NCI-H1105 (cell line): Measurements from ENCODE around the gene NR1H2.

Experiments
- DNase-seq: peaks from one replicate; lab custom pipeline; 2025; lab: John Stamatoyannopoulos, UW

NR1H2 gene

GRCh38 chr19:50401605-50402450, 25.6 kb downstream of the NR1H2 start:
- no peak for DNase-seq

GRCh38 chr19:50402544-50403301, 26.5 kb downstream of the NR1H2 start:
- no peak for DNase-seq

GRCh38 chr19:50406156-50406820, 30.0 kb downstream of the NR1H2 start:
- no peak for DNase-seq

- no peak for DNase-seq
These were observed 30.6 kb downstream of the NR1H2 start for GRCh38 chr19:50406829-50407228.

GRCh38 chr19:50409347-50409746, 33.1 kb downstream of the NR1H2 start:
- DNase-seq: no peak

GRCh38 chr19:50410109-50410508, 33.9 kb downstream of the NR1H2 start:
- no peak for DNase-seq

GRCh38 chr19:50412419-50412818, 36.2 kb downstream of the NR1H2 start:
- DNase-seq: no peak

GRCh38 chr19:50413096-50413495, 36.8 kb downstream of the NR1H2 start:
- DNase-seq: no peak

- no peak for DNase-seq
These were observed 37.3 kb downstream of the NR1H2 start for GRCh38 chr19:50413531-50413930.

- DNase-seq: no peak
These were observed 38.8 kb downstream of the NR1H2 start for GRCh38 chr19:50414864-50415660.

- no peak for DNase-seq
These were observed 39.4 kb downstream of the NR1H2 start for GRCh38 chr19:50415661-50416033.

GRCh38 chr19:50416034-50416977, 40.0 kb downstream of the NR1H2 start:
- DNase-seq: no peak

- DNase-seq: peak; percentile 44
These were observed 41.1 kb downstream of the NR1H2 start for GRCh38 chr19:50417111-50418081.

GRCh38 chr19:50418176-50419021, 42.1 kb downstream of the NR1H2 start, which contains the start of gene SPIB:
Gene SPIB, plus strand, starts transcription at chr19:50418938. Its CDS starts 25 bp downstream, at chr19:50418963.
- no peak for DNase-seq

- no peak for DNase-seq
These were observed 42.8 kb downstream of the NR1H2 start for GRCh38 chr19:50419022-50419579.

- DNase-seq: no peak
These were observed 43.4 kb downstream of the NR1H2 start for GRCh38 chr19:50419580-50420035.

GRCh38 chr19:50420127-50420526, 43.9 kb downstream of the NR1H2 start:
- DNase-seq: no peak

- DNase-seq: no peak
These were observed 44.6 kb downstream of the NR1H2 start for GRCh38 chr19:50420808-50421207.
